HS-27A (cell line): Measurements from ENCODE around the gene PTCH1.
A peak's percentile ranks its signal among the peaks of the same experiment; 100 is the strongest.

ENCODE experiments used
- DNase-seq: peaks from one replicate; pipeline ENCODE4 v3.0.0-alpha.2; 2012; ENCODE audit warnings: low read depth, missing footprints

Gene PTCH1

GRCh38 chr9:95462249-95463147 lies 54.3 kb downstream of the PTCH1 start:
- DNase-seq = peak; percentile 11

- no peak for DNase-seq
Measured at GRCh38 chr9:95461448-95462248, 55.1 kb downstream of the PTCH1 start.

- DNase-seq = no peak
Measured at GRCh38 chr9:95460518-95461164, 56.1 kb downstream of the PTCH1 start.

- DNase-seq = no peak
Measured at GRCh38 chr9:95459851-95460517, 56.8 kb downstream of the PTCH1 start.

- no peak for DNase-seq
Measured at GRCh38 chr9:95459178-95459577, 57.6 kb downstream of the PTCH1 start.

- DNase-seq = no peak
Measured at GRCh38 chr9:95458666-95459065, 58.1 kb downstream of the PTCH1 start.

- DNase-seq = no peak
Measured at GRCh38 chr9:95457769-95458168, 59.0 kb downstream of the PTCH1 start.

- no peak for DNase-seq
Measured at GRCh38 chr9:95455714-95456113, 61.1 kb downstream of the PTCH1 start.

- no peak for DNase-seq
Measured at GRCh38 chr9:95452176-95452575, 64.6 kb downstream of the PTCH1 start.

GRCh38 chr9:95451065-95451426 lies 65.7 kb downstream of the PTCH1 start:
- DNase-seq = no peak

GRCh38 chr9:95450171-95451064 lies 66.4 kb downstream of the PTCH1 start:
- DNase-seq = no peak

GRCh38 chr9:95449016-95449415 lies 67.8 kb downstream of the PTCH1 start:
- no peak for DNase-seq

GRCh38 chr9:95447660-95448420 lies 68.9 kb downstream of the PTCH1 start:
- DNase-seq = no peak

GRCh38 chr9:95446984-95447383 lies 69.8 kb downstream of the PTCH1 start:
- no peak for DNase-seq

- no peak for DNase-seq
Measured at GRCh38 chr9:95446259-95446658, 70.5 kb downstream of the PTCH1 start.

GRCh38 chr9:95444160-95444559 lies 72.6 kb downstream of the PTCH1 start:
- DNase-seq = no peak

GRCh38 chr9:95443301-95443700 lies 73.5 kb downstream of the PTCH1 start:
- DNase-seq = no peak

GRCh38 chr9:95441081-95441480 lies 75.7 kb downstream of the PTCH1 start:
- no peak for DNase-seq

GRCh38 chr9:95440447-95440846 lies 76.3 kb downstream of the PTCH1 start:
- no peak for DNase-seq
